CD4-positive, alpha-beta T cell treated with Interleukin-17A for 1 hour (primary cell): ENCODE data around the gene SLTM.
"Not testable (repeated sequence)": the region's sequence is repeated elsewhere in the genome, so short reads cannot be mapped to it uniquely, and the experiment has no call there.

Experiments used
- DNase-seq: peaks from one replicate; pipeline ENCODE4 v3.0.0-alpha.2; 2020

SLTM gene

GRCh38 chr15:58926823-58927222 lies 6.7 kb downstream of the SLTM start:
- no peak for DNase-seq

GRCh38 chr15:58924327-58924726 lies 9.2 kb downstream of the SLTM start:
- DNase-seq: no peak

- no peak for DNase-seq
Observed at GRCh38 chr15:58923696-58924300, 9.7 kb downstream of the SLTM start.

- no peak for DNase-seq
Observed at GRCh38 chr15:58923284-58923683, 10.2 kb downstream of the SLTM start.

GRCh38 chr15:58921267-58921790 lies 12.2 kb downstream of the SLTM start:
- DNase-seq: no peak

GRCh38 chr15:58920447-58920846 lies 13.0 kb downstream of the SLTM start:
- DNase-seq: not testable (repeated sequence)

GRCh38 chr15:58919232-58919631 lies 14.2 kb downstream of the SLTM start:
- no peak for DNase-seq

GRCh38 chr15:58918239-58918638 lies 15.2 kb downstream of the SLTM start:
- DNase-seq: no peak

- DNase-seq: not testable (repeated sequence)
Observed at GRCh38 chr15:58917613-58918129, 15.8 kb downstream of the SLTM start.

- DNase-seq: no peak
Observed at GRCh38 chr15:58916962-58917361, 16.5 kb downstream of the SLTM start.

GRCh38 chr15:58910456-58910855 lies 23.0 kb downstream of the SLTM start:
- DNase-seq: no peak

- no peak for DNase-seq
Observed at GRCh38 chr15:58909616-58910015, 23.9 kb downstream of the SLTM start.

GRCh38 chr15:58908550-58909309 lies 24.7 kb downstream of the SLTM start:
- DNase-seq: peak; percentile 7

GRCh38 chr15:58900631-58901030 lies 32.8 kb downstream of the SLTM start:
- no peak for DNase-seq

GRCh38 chr15:58898150-58898680 lies 35.3 kb downstream of the SLTM start:
- no peak for DNase-seq

GRCh38 chr15:58889363-58889762 lies 44.1 kb downstream of the SLTM start:
- no peak for DNase-seq

- DNase-seq: no peak
Observed at GRCh38 chr15:58886921-58887320, 46.6 kb downstream of the SLTM start.

GRCh38 chr15:58883926-58884325 lies 49.6 kb downstream of the SLTM start:
- not testable (repeated sequence) for DNase-seq

- no peak for DNase-seq
Observed at GRCh38 chr15:58882243-58882642, 51.2 kb downstream of the SLTM start.

GRCh38 chr15:58880320-58880719 lies 53.2 kb downstream of the SLTM start:
- DNase-seq: no peak

GRCh38 chr15:58877999-58878825 lies 55.3 kb downstream of the SLTM start:
- DNase-seq: no peak

- DNase-seq: no peak
Observed at GRCh38 chr15:58876306-58877106, 57.0 kb downstream of the SLTM start.
